ENCODE data around the gene CCN5.

- TF ChIP-seq CTCF (IDR thresholded peaks at IDR 0.05; ENCODE audit: insufficient read depth, low read length, poor library complexity, severe bottlenecking) (no peak), EZH2phosphoT487 (conservative IDR thresholded peaks at IDR 0.05; ENCODE audit: low read length) (no peak)
These were observed 39.4 kb downstream of the CCN5 start for GRCh38 chr20:44754554-44754953.
